ENCODE results near the gene FAM24B. TPM values are rescaled to one million over a fixed set of nuclear protein-coding genes. Genes with fewer than 3 reads are reported as not detected.

FAM24B gene
- polyA plus RNA-seq, 1 of the 3 experiments (the other 2 are of a cell fraction), result 8.8 TPM

DNA sequence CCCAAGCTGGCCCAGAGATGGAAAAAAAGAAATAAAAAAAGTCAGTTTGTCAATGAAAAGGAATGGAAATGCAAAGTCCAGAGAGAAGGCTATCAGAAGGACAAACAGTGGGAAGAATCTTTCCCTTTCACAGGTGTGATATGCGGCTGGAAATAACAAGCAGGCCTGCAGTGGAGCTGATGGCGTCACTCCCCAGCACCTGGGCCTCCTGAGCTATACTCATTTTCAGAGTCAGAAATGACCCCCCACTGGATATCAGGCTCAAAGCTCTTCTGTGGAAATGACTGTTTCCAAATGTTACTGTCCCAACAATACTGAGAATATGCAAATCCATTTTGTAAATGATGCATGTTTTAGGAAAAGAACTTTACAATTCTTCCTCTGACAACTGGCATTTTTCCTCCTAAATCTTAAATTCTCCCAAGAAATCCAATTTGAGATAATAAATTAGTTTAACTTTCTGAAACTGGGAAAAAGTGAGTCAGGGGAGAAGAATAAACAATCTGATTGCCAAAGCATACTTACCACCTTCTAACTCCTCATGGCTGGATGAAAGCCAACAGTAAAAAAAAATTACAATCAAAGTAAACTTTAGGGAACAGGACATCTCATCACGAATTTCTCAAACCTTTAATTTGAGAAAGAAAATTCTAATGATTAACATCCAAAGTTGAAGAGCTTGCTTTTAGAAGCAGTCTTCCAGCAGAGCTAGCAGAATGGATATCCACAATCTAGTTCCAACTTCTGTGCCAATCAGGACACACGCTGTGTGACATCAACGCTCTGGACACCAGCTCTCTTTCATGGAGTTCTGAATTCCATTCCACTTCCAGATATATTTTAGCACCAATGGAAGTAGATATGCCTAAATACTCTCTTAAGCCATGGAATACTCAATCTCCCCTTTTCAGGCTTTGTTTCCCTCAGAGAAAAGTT lies 28.4 kb downstream of the FAM24B start (continued):
- TF ChIP-seq, protein P1, sequence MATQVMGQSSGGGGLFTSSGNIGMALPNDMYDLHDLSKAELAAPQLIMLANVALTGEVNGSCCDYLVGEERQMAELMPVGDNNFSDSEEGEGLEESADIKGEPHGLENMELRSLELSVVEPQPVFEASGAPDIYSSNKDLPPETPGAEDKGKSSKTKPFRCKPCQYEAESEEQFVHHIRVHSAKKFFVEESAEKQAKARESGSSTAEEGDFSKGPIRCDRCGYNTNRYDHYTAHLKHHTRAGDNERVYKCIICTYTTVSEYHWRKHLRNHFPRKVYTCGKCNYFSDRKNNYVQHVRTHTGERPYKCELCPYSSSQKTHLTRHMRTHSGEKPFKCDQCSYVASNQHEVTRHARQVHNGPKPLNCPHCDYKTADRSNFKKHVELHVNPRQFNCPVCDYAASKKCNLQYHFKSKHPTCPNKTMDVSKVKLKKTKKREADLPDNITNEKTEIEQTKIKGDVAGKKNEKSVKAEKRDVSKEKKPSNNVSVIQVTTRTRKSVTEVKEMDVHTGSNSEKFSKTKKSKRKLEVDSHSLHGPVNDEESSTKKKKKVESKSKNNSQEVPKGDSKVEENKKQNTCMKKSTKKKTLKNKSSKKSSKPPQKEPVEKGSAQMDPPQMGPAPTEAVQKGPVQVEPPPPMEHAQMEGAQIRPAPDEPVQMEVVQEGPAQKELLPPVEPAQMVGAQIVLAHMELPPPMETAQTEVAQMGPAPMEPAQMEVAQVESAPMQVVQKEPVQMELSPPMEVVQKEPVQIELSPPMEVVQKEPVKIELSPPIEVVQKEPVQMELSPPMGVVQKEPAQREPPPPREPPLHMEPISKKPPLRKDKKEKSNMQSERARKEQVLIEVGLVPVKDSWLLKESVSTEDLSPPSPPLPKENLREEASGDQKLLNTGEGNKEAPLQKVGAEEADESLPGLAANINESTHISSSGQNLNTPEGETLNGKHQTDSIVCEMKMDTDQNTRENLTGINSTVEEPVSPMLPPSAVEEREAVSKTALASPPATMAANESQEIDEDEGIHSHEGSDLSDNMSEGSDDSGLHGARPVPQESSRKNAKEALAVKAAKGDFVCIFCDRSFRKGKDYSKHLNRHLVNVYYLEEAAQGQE (IDR thresholded peaks at IDR 0.05; ENCODE audit: low read depth, low read length), result no peak
- TF ChIP-seq JUND (IDR thresholded peaks at IDR 0.05), result no peak
- TF ChIP-seq MEF2A (IDR thresholded peaks at IDR 0.05; ENCODE audit: borderline replicate concordance, low read depth), result no peak
- no peak for TF ChIP-seq FOXM1 (IDR thresholded peaks at IDR 0.05; ENCODE audit: low read depth)
- TF ChIP-seq NRF1 (IDR thresholded peaks at IDR 0.05; ENCODE audit: low read depth, low read length), result no peak
- TF ChIP-seq RFX5 (IDR thresholded peaks at IDR 0.05; ENCODE audit: low read length), result no peak
- TF ChIP-seq, protein P2, sequence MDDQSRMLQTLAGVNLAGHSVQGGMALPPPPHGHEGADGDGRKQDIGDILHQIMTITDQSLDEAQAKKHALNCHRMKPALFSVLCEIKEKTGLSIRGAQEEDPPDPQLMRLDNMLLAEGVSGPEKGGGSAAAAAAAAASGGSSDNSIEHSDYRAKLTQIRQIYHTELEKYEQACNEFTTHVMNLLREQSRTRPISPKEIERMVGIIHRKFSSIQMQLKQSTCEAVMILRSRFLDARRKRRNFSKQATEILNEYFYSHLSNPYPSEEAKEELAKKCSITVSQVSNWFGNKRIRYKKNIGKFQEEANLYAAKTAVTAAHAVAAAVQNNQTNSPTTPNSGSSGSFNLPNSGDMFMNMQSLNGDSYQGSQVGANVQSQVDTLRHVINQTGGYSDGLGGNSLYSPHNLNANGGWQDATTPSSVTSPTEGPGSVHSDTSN (IDR thresholded peaks at IDR 0.05), result no peak
- no peak for TF ChIP-seq ELF1 (IDR thresholded peaks at IDR 0.05)
- TF ChIP-seq TEAD4 (IDR thresholded peaks at IDR 0.05; ENCODE audit: borderline replicate concordance, insufficient read depth), result no peak
- TF ChIP-seq RAD21 (IDR thresholded peaks at IDR 0.05; ENCODE audit: low read length), result no peak
- TF ChIP-seq, protein P3, sequence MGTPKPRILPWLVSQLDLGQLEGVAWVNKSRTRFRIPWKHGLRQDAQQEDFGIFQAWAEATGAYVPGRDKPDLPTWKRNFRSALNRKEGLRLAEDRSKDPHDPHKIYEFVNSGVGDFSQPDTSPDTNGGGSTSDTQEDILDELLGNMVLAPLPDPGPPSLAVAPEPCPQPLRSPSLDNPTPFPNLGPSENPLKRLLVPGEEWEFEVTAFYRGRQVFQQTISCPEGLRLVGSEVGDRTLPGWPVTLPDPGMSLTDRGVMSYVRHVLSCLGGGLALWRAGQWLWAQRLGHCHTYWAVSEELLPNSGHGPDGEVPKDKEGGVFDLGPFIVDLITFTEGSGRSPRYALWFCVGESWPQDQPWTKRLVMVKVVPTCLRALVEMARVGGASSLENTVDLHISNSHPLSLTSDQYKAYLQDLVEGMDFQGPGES (IDR thresholded peaks at IDR 0.05; ENCODE audit: low read depth, low read length), result no peak

DNA sequence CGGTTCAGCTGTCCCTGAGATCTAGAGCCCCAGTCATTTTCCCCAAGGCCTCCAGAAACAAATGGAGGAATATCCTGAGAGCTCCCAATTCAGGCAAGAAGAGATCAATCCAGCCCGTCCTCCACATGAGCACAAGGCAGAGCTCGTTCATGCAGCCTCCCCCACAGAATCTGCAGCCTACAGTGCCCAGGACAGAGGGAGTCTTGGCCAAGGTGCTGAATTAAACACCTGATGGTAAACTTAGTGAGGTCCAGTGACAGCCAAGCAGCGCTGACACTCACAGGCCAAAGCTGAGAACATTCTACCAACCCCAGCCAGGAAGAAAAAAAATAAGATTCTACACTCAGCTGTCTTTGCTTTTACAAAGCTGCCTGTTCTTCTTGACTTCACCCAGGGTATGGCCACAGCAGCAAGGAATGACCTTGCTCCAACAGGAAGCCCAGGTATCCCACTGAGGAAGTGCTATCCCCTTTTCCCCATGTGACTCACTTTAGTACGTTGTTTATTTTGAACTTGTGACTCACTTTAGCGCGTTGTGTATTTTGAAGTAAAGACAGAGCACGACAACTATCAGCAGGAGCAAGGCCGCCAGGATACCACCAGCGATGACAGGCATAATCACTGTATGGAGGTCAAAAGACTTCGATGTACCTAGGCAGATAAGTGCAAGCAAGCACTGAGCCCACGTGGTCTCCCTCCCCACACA lies 29.3 kb downstream of the FAM24B start:
- Histone ChIP-seq H4K20me1 (ENCODE audit: insufficient read depth) (no peaks in the 10 kb centered on the region), H3F3A (replicated peaks; ENCODE audit: insufficient read depth) (peaks cover 19% of the 10 kb centered on the region), H3K36me3 (replicated peaks in 1 of 2; ENCODE audit: control insufficient read depth in 1 of 2, insufficient read depth in 2 of 2, low read length in 1 of 2) (peaks cover 0 to 3% of the 10 kb centered on the region in 2 experiments), H3K4me3 (ENCODE audit: low read depth in 2 of 2, low read length in 1 of 2) (no peak overlapping the region), H3K4me2 (0 out of 2 replicates have a peak overlapping the region, but pooled peaks have one; percentile 14), H3K9me3 (no peaks in the 10 kb centered on the region), H2AFZ (ENCODE audit: low read depth) (no peak overlapping the region), H3K9ac (no peak overlapping the region), H3K4me1 (ENCODE audit: control insufficient read depth in 1 of 2, insufficient read depth in 2 of 2, low read depth in 1 of 2, low read length in 1 of 2) (peaks cover 0 to 16% of the 10 kb centered on the region in 2 experiments; a peak in 2 of 4 replicates), H3K79me2 (ENCODE audit: insufficient read depth) (no peaks in the 10 kb centered on the region; the same call in 1 of the 2 replicates), H3K27me3 (ENCODE audit: insufficient read depth) (no peaks in the 10 kb centered on the region), H3K9me2 (no peaks in the 10 kb centered on the region), H3K27ac (ENCODE audit: low read depth in 2 of 2, low read length in 1 of 2) (peak overlapping the region in 1 of 2 experiments; percentile 25; a peak in 1 of 4 replicates)
- CTCF ChIA-PET, result interaction anchor here (0.9 to 1.8 kb wide), 2 partner anchors 10 to 12 kb away, joined by 3 to 5 read pairs; no protein-coding TSS in a partner anchor
- no peak for DNase-seq
- WGBS (ENCODE audit: low lambda C conversion rate), result 73% methylated on average over 10 of the region's 12 CpGs
- POLR2A ChIA-PET, result no interaction called here
- TF ChIP-seq USF1 (IDR thresholded peaks at IDR 0.05; ENCODE audit: borderline replicate concordance, low read depth) (no peak), GABPA (IDR thresholded peaks at IDR 0.05; ENCODE audit: low read depth) (no peak), NRF1 (IDR thresholded peaks at IDR 0.05; ENCODE audit: low read depth, low read length) (no peak), SMC3 (IDR thresholded peaks at IDR 0.05; ENCODE audit: low read depth, low read length) (no peak), TEAD4 (IDR thresholded peaks at IDR 0.05; ENCODE audit: borderline replicate concordance, insufficient read depth) (no peak), ELF1 (IDR thresholded peaks at IDR 0.05) (no peak), SIN3A (IDR thresholded peaks at IDR 0.05; ENCODE audit: borderline replicate concordance, low read depth, low read length) (no peak)
- TF ChIP-seq, protein P4, sequence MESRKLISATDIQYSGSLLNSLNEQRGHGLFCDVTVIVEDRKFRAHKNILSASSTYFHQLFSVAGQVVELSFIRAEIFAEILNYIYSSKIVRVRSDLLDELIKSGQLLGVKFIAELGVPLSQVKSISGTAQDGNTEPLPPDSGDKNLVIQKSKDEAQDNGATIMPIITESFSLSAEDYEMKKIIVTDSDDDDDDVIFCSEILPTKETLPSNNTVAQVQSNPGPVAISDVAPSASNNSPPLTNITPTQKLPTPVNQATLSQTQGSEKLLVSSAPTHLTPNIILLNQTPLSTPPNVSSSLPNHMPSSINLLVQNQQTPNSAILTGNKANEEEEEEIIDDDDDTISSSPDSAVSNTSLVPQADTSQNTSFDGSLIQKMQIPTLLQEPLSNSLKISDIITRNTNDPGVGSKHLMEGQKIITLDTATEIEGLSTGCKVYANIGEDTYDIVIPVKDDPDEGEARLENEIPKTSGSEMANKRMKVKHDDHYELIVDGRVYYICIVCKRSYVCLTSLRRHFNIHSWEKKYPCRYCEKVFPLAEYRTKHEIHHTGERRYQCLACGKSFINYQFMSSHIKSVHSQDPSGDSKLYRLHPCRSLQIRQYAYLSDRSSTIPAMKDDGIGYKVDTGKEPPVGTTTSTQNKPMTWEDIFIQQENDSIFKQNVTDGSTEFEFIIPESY (IDR thresholded peaks at IDR 0.05; ENCODE audit: borderline replicate concordance, low read depth), result no peak
